Natural killer cell (primary cell): ENCODE data around the gene CACNA2D3. TPM values are rescaled to one million over a fixed set of nuclear protein-coding genes. Genes with fewer than 3 reads are reported as not detected.

Experiments used
- ATAC-seq, 3 donors: fragments of 150-1000 bp in 2 of 3; fragments of 200-7000 bp in 1 of 3; cut with Tn5 transposase; 1 replicate in 1 of 3; 2 replicates in 2 of 3; pipeline ENCODE4 v1.10.0; 2021; ENCODE audit warnings: mild to moderate bottlenecking in 2 of 3, moderate library complexity in 2 of 3
- DNase-seq, 2 donors: peaks; one replicate each; pipeline versions ENCODE4 v3.0.0 to v3.0.0-alpha.2; 2013 to 2021; ENCODE audit warnings: mixed read lengths in 1 of 2
- H3K27ac ChIP-seq: one replicate; pipeline ENCODE4 v1.5.1; 2013; ENCODE audit warnings: mild to moderate bottlenecking, low read length
- H3K27me3 ChIP-seq: one replicate; pipeline ENCODE4 v1.6.1; 2013; ENCODE audit warnings: low read length; ENCODE audit not compliant: control insufficient read depth, insufficient read depth
- H3K36me3 ChIP-seq: one replicate; pipeline ENCODE4 v1.6.1; 2013; ENCODE audit warnings: low read length; ENCODE audit not compliant: control insufficient read depth, insufficient read depth
- H3K4me1 ChIP-seq: one replicate; pipeline ENCODE4 v1.6.1; 2013; ENCODE audit warnings: low read length; ENCODE audit not compliant: control insufficient read depth, insufficient read depth
- H3K4me3 ChIP-seq: one replicate; pipeline ENCODE4 v1.5.1; 2013; ENCODE audit warnings: low read length
- H3K9me3 ChIP-seq: one replicate; pipeline ENCODE4 v1.6.1; 2013; ENCODE audit warnings: low read length; ENCODE audit not compliant: control insufficient read depth, insufficient read depth
- H3K27ac Mint-ChIP-seq, 2 donors: one replicate each; pipeline ENCODE4 v1.8.0; 2022; ENCODE audit warnings: mild to moderate bottlenecking in 2 of 2, mixed read lengths in 2 of 2, moderate library complexity in 1 of 2
- H3K27me3 Mint-ChIP-seq, 2 donors: one replicate each; pipeline ENCODE4 v1.8.0; 2022; ENCODE audit warnings: low read depth in 2 of 2, mixed read lengths in 2 of 2
- H3K36me3 Mint-ChIP-seq: one replicate; pipeline ENCODE4 v1.8.0; 2022; ENCODE audit warnings: mixed read lengths
- H3K4me1 Mint-ChIP-seq, 2 donors: one replicate each; pipeline ENCODE4 v1.8.0; 2022; ENCODE audit warnings: mixed read lengths in 2 of 2
- H3K4me3 Mint-ChIP-seq: one replicate; pipeline ENCODE4 v1.8.0; 2022; ENCODE audit warnings: mild to moderate bottlenecking, moderate library complexity, mixed read lengths
- H3K9me3 Mint-ChIP-seq, 2 donors: one replicate each; pipeline ENCODE4 v1.8.0; 2022; ENCODE audit warnings: mixed read lengths in 2 of 2
- CTCF ChIP-seq: fragments of 200-600 bp; IDR thresholded peaks from one replicate; pipeline ENCODE4 v1.8.0; 2022; ENCODE audit warnings: antibody characterized with exemption
- WGBS: methylation state at CpG from one replicate; pipeline ENCODE4 v1.1.7; 2013; ENCODE audit warnings: missing lambda C conversion rate; ENCODE audit not compliant: insufficient coverage; 5-methylcytosine and 5-hydroxymethylcytosine counted together
- intact Hi-C: fragments of 100-400 bp; cut with micrococcal nuclease; formaldehyde crosslinking; loops from one replicate; pipeline ENCODE4 v1.14.2; 2022
- total RNA-seq, 4 donors: library from RNA; stranded (reverse); fragments of 120-200 nt in 1 of 4; gene quantifications; one replicate each; pipeline versions ENCODE4 v1.2.3 to v1.2.4, GENCODE V29; 2013 to 2022

Gene CACNA2D3
- total RNA-seq, 3 donors from 2014 or later (not counting 1 experiment from before 2014, with no cell fraction given), result 0.49 TPM; not detected in 2

GRCh38 chr3:54817628-54818027 lies 695.3 kb downstream of the CACNA2D3 start:
- no peaks in the 10 kb centered on the region for H3K27me3 ChIP-seq
- no CpG with 5 or more reads among the region's 1 CpG for WGBS
- H3K36me3 Mint-ChIP-seq, result no peaks in the 10 kb centered on the region

GRCh38 chr3:54818486-54818885 lies 696.1 kb downstream of the CACNA2D3 start:
- intact Hi-C loops, result no loop called here
- Mint-ChIP-seq H3K27me3 (no peaks in the 10 kb centered on the region), H3K9me3 (peaks cover 0 to 3% of the 10 kb centered on the region in 2 donors), H3K27ac (no peak overlapping the region), H3K4me1 (no peaks in the 10 kb centered on the region), H3K36me3 (no peaks in the 10 kb centered on the region), H3K4me3 (no peak overlapping the region)
- Histone ChIP-seq H3K27me3 (no peaks in the 10 kb centered on the region), H3K4me3 (no peak overlapping the region), H3K9me3 (no peaks in the 10 kb centered on the region), H3K36me3 (no peaks in the 10 kb centered on the region), H3K27ac (no peak overlapping the region), H3K4me1 (no peaks in the 10 kb centered on the region)
- 96% methylated on average over 2 of the region's 2 CpGs for WGBS
- no peak for ATAC-seq
- no peak for TF ChIP-seq CTCF
- no peak for DNase-seq

More at GRCh38 chr3:54817628-54818027, 695.3 kb downstream of the CACNA2D3 start:
- Histone ChIP-seq H3K4me3 (no peak overlapping the region), H3K36me3 (no peaks in the 10 kb centered on the region), H3K4me1 (no peaks in the 10 kb centered on the region), H3K9me3 (no peaks in the 10 kb centered on the region), H3K27ac (no peak overlapping the region)
- TF ChIP-seq CTCF, result no peak
- DNase-seq (no peak), ATAC-seq (no peak)
- intact Hi-C loops, result no loop called here
- Mint-ChIP-seq H3K9me3 (peaks cover under 1 to 3% of the 10 kb centered on the region in 2 donors), H3K27me3 (no peaks in the 10 kb centered on the region), H3K4me1 (no peaks in the 10 kb centered on the region), H3K4me3 (no peak overlapping the region), H3K27ac (no peak overlapping the region)

GRCh38 chr3:54818942-54819341 lies 696.6 kb downstream of the CACNA2D3 start:
- no peaks in the 10 kb centered on the region for H3K36me3 Mint-ChIP-seq
- Histone ChIP-seq H3K36me3 (no peaks in the 10 kb centered on the region), H3K4me1 (no peaks in the 10 kb centered on the region), H3K27ac (no peak overlapping the region), H3K27me3 (no peaks in the 10 kb centered on the region), H3K9me3 (no peaks in the 10 kb centered on the region), H3K4me3 (no peak overlapping the region)
- H3K4me1 Mint-ChIP-seq, result no peaks in the 10 kb centered on the region
- no peak overlapping the region for H3K27ac Mint-ChIP-seq
- ATAC-seq (no peak), DNase-seq (no peak)
- H3K4me3 Mint-ChIP-seq, result no peak overlapping the region
- H3K9me3 Mint-ChIP-seq, result peaks cover 0 to 3% of the 10 kb centered on the region in 2 donors
- H3K27me3 Mint-ChIP-seq, result no peaks in the 10 kb centered on the region
- intact Hi-C loops, result no loop called here
- WGBS, result 94% methylated on average over 1 of the region's 1 CpG
- no peak for TF ChIP-seq CTCF

GRCh38 chr3:54819946-54820345 lies 697.6 kb downstream of the CACNA2D3 start:
- no peaks in the 10 kb centered on the region for H3K4me1 ChIP-seq
- no peak overlapping the region for H3K27ac ChIP-seq
- Mint-ChIP-seq H3K4me3 (no peak overlapping the region), H3K27me3 (no peaks in the 10 kb centered on the region), H3K36me3 (no peaks in the 10 kb centered on the region), H3K27ac (no peak overlapping the region), H3K9me3 (peaks cover 0 to 3% of the 10 kb centered on the region in 2 donors), H3K4me1 (no peaks in the 10 kb centered on the region)
- intact Hi-C loops, result no loop called here
- ATAC-seq, result no peak
- TF ChIP-seq CTCF, result no peak
- no peaks in the 10 kb centered on the region for H3K9me3 ChIP-seq
- no peaks in the 10 kb centered on the region for H3K36me3 ChIP-seq
- no peak for DNase-seq
- H3K4me3 ChIP-seq, result no peak overlapping the region
- 92% methylated on average over 4 of the region's 5 CpGs for whole genome bisulfite sequencing
- H3K27me3 ChIP-seq, result no peaks in the 10 kb centered on the region
